ENCODE data around the gene CSNK2A1. TPM values are rescaled to one million over a fixed set of nuclear protein-coding genes. Genes with fewer than 3 reads are reported as not detected.

CSNK2A1 gene
- total and polyA plus RNA-seq, 7 donors, result 43.9 to 180 (median 122) TPM

GRCh38 chr20:428658-429200, 114.9 kb downstream of the CSNK2A1 start:
- WGBS, 3 donors, result 83 to 91% (median 89%) methylated on average over 13 to 14 of the region's 14 CpGs

GRCh38 chr20:427849-428657, 115.5 kb downstream of the CSNK2A1 start:
- 89 to 94% (median 91%) methylated on average over 13 to 14 of the region's 14 CpGs for WGBS, 3 donors
- Histone ChIP-seq H3K4me3 (no peak overlapping the region), H3K9me3 (no peaks in the 10 kb centered on the region), H3K36me3 (ENCODE audit: insufficient read depth in 1 of 2, low read depth in 1 of 2) (peaks cover 4 to 84% of the 10 kb centered on the region in 2 donors), H3K27me3 (ENCODE audit: insufficient read depth in 3 of 3, low read length in 2 of 3) (no peaks in the 10 kb centered on the region), H3K4me1 (peaks cover 3% of the 10 kb centered on the region), H3K27ac (no peak overlapping the region)
- ATAC-seq (no peak), DNase-seq (no peak)
- no peak for TF ChIP-seq CTCF (IDR thresholded peaks at IDR 0.05)
- intact Hi-C loops (cut with DNase I), result no loop called here

More at GRCh38 chr20:428658-429200, 114.9 kb downstream of the CSNK2A1 start:
- Histone ChIP-seq H3K36me3 (ENCODE audit: insufficient read depth in 1 of 2, low read depth in 1 of 2) (peaks cover 2 to 79% of the 10 kb centered on the region in 2 donors), H3K27me3 (ENCODE audit: insufficient read depth in 3 of 3, low read length in 2 of 3) (no peaks in the 10 kb centered on the region), H3K9me3 (no peaks in the 10 kb centered on the region), H3K4me1 (peaks cover 10% of the 10 kb centered on the region), H3K27ac (no peak overlapping the region), H3K4me3 (no peak overlapping the region)
- TF ChIP-seq CTCF (IDR thresholded peaks at IDR 0.05), result no peak
- ATAC-seq (no peak), DNase-seq (no peak)
- intact Hi-C loops (cut with DNase I), result no loop called here

DNA sequence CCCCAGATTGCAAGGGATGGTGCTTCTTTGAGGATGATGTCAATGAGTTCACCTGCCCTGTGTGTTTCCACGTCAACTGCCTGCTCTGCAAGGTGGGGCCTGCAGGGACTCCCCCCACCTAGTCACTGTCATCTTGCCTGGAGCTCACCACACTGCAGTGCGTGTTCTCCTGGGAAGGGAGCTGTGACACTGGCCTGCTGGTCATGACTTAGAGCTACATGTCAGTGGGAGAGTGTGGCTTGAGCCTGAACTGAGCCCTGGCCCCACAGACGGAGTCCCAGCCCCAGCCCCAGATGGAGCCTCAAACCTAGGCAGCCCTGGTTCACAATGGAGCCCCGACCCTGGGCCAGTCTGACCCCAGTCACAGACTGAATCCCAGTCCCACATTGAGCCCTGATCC, 116.2 kb downstream of the CSNK2A1 start:
- Histone ChIP-seq H3K4me3 (no peak overlapping the region), H3K9me3 (no peaks in the 10 kb centered on the region), H3K36me3 (ENCODE audit: insufficient read depth in 1 of 2, low read depth in 1 of 2) (peaks cover 4 to 84% of the 10 kb centered on the region in 2 donors), H3K27ac (no peak overlapping the region), H3K27me3 (ENCODE audit: insufficient read depth in 3 of 3, low read length in 2 of 3) (no peaks in the 10 kb centered on the region), H3K4me1 (no peaks in the 10 kb centered on the region)
- 84 to 88% (median 85%) methylated on average over 4 of the region's 4 CpGs for WGBS, 3 donors
- DNase-seq, result no peak
- no peak for ATAC-seq
- intact Hi-C loops (cut with DNase I), result no loop called here
- no peak for TF ChIP-seq CTCF (IDR thresholded peaks at IDR 0.05)

- Histone ChIP-seq H3K27me3 (ENCODE audit: insufficient read depth in 3 of 3, low read length in 2 of 3) (no peaks in the 10 kb centered on the region), H3K36me3 (ENCODE audit: insufficient read depth in 1 of 2, low read depth in 1 of 2) (peaks cover 4 to 84% of the 10 kb centered on the region in 2 donors), H3K9me3 (no peaks in the 10 kb centered on the region), H3K4me1 (no peaks in the 10 kb centered on the region), H3K27ac (no peak overlapping the region), H3K4me3 (no peak overlapping the region)
- ATAC-seq (no peak), DNase-seq (no peak)
- 95 to 97% (median 96%) methylated on average over 2 of the region's 2 CpGs for WGBS, 3 donors
- intact Hi-C loops (cut with DNase I), result no loop called here
- no peak for TF ChIP-seq CTCF (IDR thresholded peaks at IDR 0.05)
Measured at GRCh38 chr20:426566-426965, 117.0 kb downstream of the CSNK2A1 start.

Other genes with a start within 250 kb of the CSNK2A1 start
- gene ZCCHC3, start 246.2 kb downstream of the CSNK2A1 start, total RNA-seq, result 10 to 100 TPM in 1 of 4 donors, 1 to 10 TPM in 3; 9.3 to 10.2 (median 9.5) TPM
- 1 to 10 TPM; 6.8 to 8.4 (median 7.9) TPM for gene ZCCHC3, start 246.2 kb downstream of the CSNK2A1 start, polyA plus RNA-seq
- 1 to 10 TPM; 1.2 to 5.7 (median 5.2) TPM for gene SOX12, start 218.2 kb downstream of the CSNK2A1 start, total RNA-seq
- 1 to 10 TPM; 1.9 to 3.6 (median 2.3) TPM for gene SOX12, start 218.2 kb downstream of the CSNK2A1 start, polyA plus RNA-seq
- gene NRSN2, start 196.7 kb downstream of the CSNK2A1 start, total RNA-seq, result 1 to 10 TPM; 3.0 to 5.0 (median 3.9) TPM
- 1 to 10 TPM; 1.6 to 3.4 (median 3.1) TPM for gene NRSN2, start 196.7 kb downstream of the CSNK2A1 start, polyA plus RNA-seq
- gene TRIB3, start 163.0 kb downstream of the CSNK2A1 start, total RNA-seq, result 1 to 10 TPM in 3 of 4 donors, under 1 TPM in 1; 0.78 to 7.7 (median 2.5) TPM
- gene TRIB3, start 163.0 kb downstream of the CSNK2A1 start, polyA plus RNA-seq, result 10 to 100 TPM in 1 of 3 donors, 1 to 10 TPM in 1, under 1 TPM in 1; 0.74 to 16.3 (median 2.1) TPM
- 10 to 100 TPM; 34.1 to 50.5 (median 40.7) TPM for gene RBCK1, start 135.5 kb downstream of the CSNK2A1 start, total RNA-seq
- 10 to 100 TPM; 35.8 to 52.5 (median 46.0) TPM for gene RBCK1, start 135.5 kb downstream of the CSNK2A1 start, polyA plus RNA-seq
- 10 to 100 TPM; 23.9 to 31.4 (median 29.3) TPM for gene TBC1D20, start 81.3 kb downstream of the CSNK2A1 start, total RNA-seq
- gene TBC1D20, start 81.3 kb downstream of the CSNK2A1 start, polyA plus RNA-seq, result 10 to 100 TPM; 16.6 to 29.2 (median 21.1) TPM
- gene TCF15, start 66.5 kb upstream of the CSNK2A1 start, total RNA-seq, result 10 to 100 TPM in 1 of 4 donors, 1 to 10 TPM in 3; 5.1 to 10.6 (median 6.7) TPM
- 1 to 10 TPM; 3.0 to 4.7 (median 3.2) TPM for gene TCF15, start 66.5 kb upstream of the CSNK2A1 start, polyA plus RNA-seq
- 100 to 1,000 TPM in 1 of 4 donors, 10 to 100 TPM in 3; 30.7 to 150 (median 57.0) TPM for gene SRXN1, start 109.4 kb upstream of the CSNK2A1 start, total RNA-seq
- gene SRXN1, start 109.4 kb upstream of the CSNK2A1 start, polyA plus RNA-seq, result 100 to 1,000 TPM in 2 of 3 donors, 10 to 100 TPM in 1; 37.9 to 172 (median 123) TPM
- gene SCRT2, start 132.0 kb upstream of the CSNK2A1 start, total RNA-seq, result not detected
- not detected for gene SCRT2, start 132.0 kb upstream of the CSNK2A1 start, polyA plus RNA-seq
- 1 to 10 TPM in 1 of 4 donors, under 1 TPM in 3; 0.37 to 1.1 (median 0.87) TPM for gene SLC52A3, start 224.7 kb upstream of the CSNK2A1 start, total RNA-seq
- gene SLC52A3, start 224.7 kb upstream of the CSNK2A1 start, polyA plus RNA-seq, result under 1 TPM; 0.32 to 0.62 (median 0.43) TPM

Measured in psoas muscle (tissue), 8 donors.